ENCODE results near the gene APOBR. TPM values are rescaled to one million over a fixed set of nuclear protein-coding genes. Genes with fewer than 3 reads are reported as not detected.
"Not testable (repeated sequence)": the region's sequence is repeated elsewhere in the genome, so short reads cannot be mapped to it uniquely, and the experiment has no call there.

APOBR gene
- total RNA-seq, 1 experiment from 2014 or later = not detected

- Histone ChIP-seq H3K27me3 (no peaks in the 10 kb centered on the region), H3K36me3 (peaks cover 33% of the 10 kb centered on the region), H3K9me3 (no peaks in the 10 kb centered on the region), H3K4me3 (peak overlapping the region; percentile 66)
- DNase-seq = peak; percentile 44
Observed at GRCh38 chr16:28537964-28538732, 43.7 kb downstream of the APOBR start.

- H3K9me3 ChIP-seq = no peaks in the 10 kb centered on the region
- peak within 1 kb of the TSS; percentile 66 for H3K4me3 ChIP-seq
- peaks cover 33% of the 10 kb centered on the region for H3K36me3 ChIP-seq
- DNase-seq = peak; percentile 98
- no peaks in the 10 kb centered on the region for H3K27me3 ChIP-seq
Observed at GRCh38 chr16:28538733-28539596, 44.5 kb downstream of the APOBR start, which contains the start of gene NUPR1. NUPR1 (minus strand) TSS chr16:28538974; CDS start chr16:28538907, 67 bp downstream.

DNA sequence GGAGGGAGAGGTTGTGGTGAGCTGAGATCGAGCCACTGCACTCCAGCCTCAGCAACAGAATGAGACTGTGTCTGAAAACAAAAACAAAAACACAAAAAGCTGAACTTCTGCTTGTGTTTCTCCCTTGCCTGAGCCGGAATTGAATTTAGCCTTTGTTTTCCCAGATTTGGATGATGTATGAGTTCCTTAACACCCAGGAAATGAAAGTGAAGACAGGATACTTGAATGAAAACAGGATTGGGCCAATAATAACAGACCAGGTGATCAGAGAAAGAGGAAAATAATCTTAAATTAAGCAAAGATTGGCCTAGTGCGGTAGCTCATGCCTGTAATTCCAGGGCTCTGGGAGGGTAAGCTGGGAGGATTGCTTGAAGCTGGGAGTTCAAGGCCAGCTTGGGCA lies 45.9 kb downstream of the APOBR start:
- DNase-seq = no peak
- Histone ChIP-seq H3K9me3 (no peaks in the 10 kb centered on the region), H3K4me3 (no peak overlapping the region), H3K36me3 (peaks cover 25% of the 10 kb centered on the region), H3K27me3 (no peaks in the 10 kb centered on the region)

DNA sequence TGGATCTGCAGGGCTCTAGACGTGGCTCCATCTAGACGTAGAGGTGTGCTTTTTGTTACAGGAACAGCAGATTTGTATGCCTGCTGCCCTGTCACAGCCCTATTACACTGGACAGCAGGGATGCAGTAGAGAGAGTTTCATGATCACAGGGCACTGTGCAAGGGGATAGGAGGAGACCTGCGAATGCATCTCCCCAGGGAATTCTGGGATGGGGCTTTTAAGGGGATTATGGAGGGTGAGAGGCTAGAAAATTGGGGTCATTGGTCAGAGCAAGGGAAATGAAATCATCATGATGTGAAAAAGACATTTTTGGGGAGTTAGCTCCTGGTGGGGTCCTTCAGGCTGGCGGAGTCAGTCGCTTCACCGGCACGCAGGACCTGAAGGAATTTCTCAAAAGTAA lies 48.2 kb downstream of the APOBR start:
- Histone ChIP-seq H3K4me3 (no peak overlapping the region), H3K36me3 (peaks cover 4% of the 10 kb centered on the region), H3K9me3 (no peaks in the 10 kb centered on the region), H3K27me3 (no peaks in the 10 kb centered on the region)
- no peak for DNase-seq

- H3K27me3 ChIP-seq = no peaks in the 10 kb centered on the region
- H3K36me3 ChIP-seq = no peaks in the 10 kb centered on the region; the same call in 1 of the 2 replicates
- H3K9me3 ChIP-seq = no peaks in the 10 kb centered on the region
- no peak overlapping the region for H3K4me3 ChIP-seq
- no peak for DNase-seq
Observed at GRCh38 chr16:28543072-28543471, 48.6 kb downstream of the APOBR start.

GRCh38 chr16:28544998-28545397 lies 50.6 kb downstream of the APOBR start:
- H3K27me3 ChIP-seq = no peaks in the 10 kb centered on the region
- no peak overlapping the region for H3K4me3 ChIP-seq
- no peak for DNase-seq
- H3K9me3 ChIP-seq = no peaks in the 10 kb centered on the region
- H3K36me3 ChIP-seq = no peaks in the 10 kb centered on the region

- not testable (repeated sequence) for H3K36me3 ChIP-seq, DNase-seq, H3K27me3 ChIP-seq, H3K9me3 ChIP-seq, H3K4me3 ChIP-seq
Observed at GRCh38 chr16:28545964-28546363, 51.5 kb downstream of the APOBR start.

DNA sequence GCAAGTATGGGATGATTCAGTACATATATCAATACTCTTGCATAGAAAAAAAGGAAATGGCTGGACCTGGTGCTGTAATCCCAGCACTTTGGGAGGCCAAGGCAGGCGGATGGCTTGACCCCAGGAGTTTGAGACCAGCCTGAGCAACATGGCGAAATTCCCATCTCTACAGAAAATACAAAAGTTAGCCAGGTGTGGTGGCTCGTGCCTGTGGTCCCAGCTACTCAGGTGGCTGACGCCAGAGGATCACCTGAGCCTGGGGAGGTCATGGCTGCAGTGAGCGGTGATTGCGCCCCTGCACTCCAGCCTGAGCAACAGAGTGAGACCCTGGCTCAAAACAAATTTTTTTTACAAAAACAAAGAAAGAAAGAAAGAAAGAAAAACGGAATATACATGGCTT lies 52.2 kb downstream of the APOBR start:
- no peaks in the 10 kb centered on the region for H3K36me3 ChIP-seq
- H3K9me3 ChIP-seq = no peaks in the 10 kb centered on the region
- H3K4me3 ChIP-seq = no peak overlapping the region
- H3K27me3 ChIP-seq = no peaks in the 10 kb centered on the region
- DNase-seq = no peak

DNA sequence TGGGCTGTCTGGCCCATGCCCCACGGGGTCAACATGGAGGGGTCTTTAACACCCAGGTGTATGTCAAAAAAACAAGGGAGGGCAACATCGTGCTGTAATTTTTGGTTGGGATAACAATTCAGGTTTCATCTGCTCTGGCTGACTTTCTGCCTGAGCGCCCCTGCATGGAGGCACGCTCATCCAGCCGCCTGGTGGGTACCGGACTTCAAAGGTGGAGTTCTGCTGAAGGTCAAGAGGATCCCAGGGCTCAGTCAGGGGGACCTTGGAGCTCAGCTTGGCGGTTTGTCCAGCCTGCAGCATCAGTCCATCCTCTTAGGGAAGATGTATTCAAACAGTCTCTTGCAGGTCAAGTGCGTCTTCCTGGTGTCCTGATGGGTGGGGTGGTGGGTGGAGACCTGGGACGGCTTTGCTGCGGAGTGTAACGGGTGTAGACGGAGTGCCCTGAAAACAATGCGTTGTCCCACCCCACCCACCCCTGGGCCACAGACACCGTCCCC lies 53.9 kb downstream of the APOBR start:
- Histone ChIP-seq H3K27me3 (no peaks in the 10 kb centered on the region), H3K9me3 (no peaks in the 10 kb centered on the region), H3K4me3 (no peak overlapping the region), H3K36me3 (no peaks in the 10 kb centered on the region)
- DNase-seq = no peak

Other genes starting within 250 kb of the APOBR start
- not detected in 2 replicates for gene SBK1, start 202.1 kb upstream of the APOBR start, total RNA-seq (2014; rRNA removed; shearing (Covaris generic); ENCODE audit: low replicate concordance)
- gene NPIPB6, start 131.1 kb upstream of the APOBR start, total RNA-seq (2014; rRNA removed; shearing (Covaris generic); ENCODE audit: low replicate concordance) = not detected in 2 replicates
- 243 and 291 TPM in 2 replicates for gene EIF3CL, start 90.8 kb upstream of the APOBR start, total RNA-seq (2014; rRNA removed; shearing (Covaris generic); ENCODE audit: low replicate concordance)
- gene NPIPB7, start 22.3 kb upstream of the APOBR start, total RNA-seq (2014; rRNA removed; shearing (Covaris generic); ENCODE audit: low replicate concordance) = not detected in 2 replicates
- gene CLN3, start 2.6 kb upstream of the APOBR start, total RNA-seq (2014; rRNA removed; shearing (Covaris generic); ENCODE audit: low replicate concordance) = 11.9 and 27.5 TPM in 2 replicates
- gene IL27, start 12.2 kb downstream of the APOBR start, total RNA-seq (2014; rRNA removed; shearing (Covaris generic); ENCODE audit: low replicate concordance) = not detected in 2 replicates
- gene NUPR1, start 44.3 kb downstream of the APOBR start, total RNA-seq (2014; rRNA removed; shearing (Covaris generic); ENCODE audit: low replicate concordance) = 38.1 and 78.4 TPM in 2 replicates
- 4.6 and 4.7 TPM in 2 replicates for gene SGF29, start 59.3 kb downstream of the APOBR start, total RNA-seq (2014; rRNA removed; shearing (Covaris generic); ENCODE audit: low replicate concordance)
- not detected in 2 replicates for gene SULT1A2, start 102.4 kb downstream of the APOBR start, total RNA-seq (2014; rRNA removed; shearing (Covaris generic); ENCODE audit: low replicate concordance)
- gene SULT1A1, start 115.4 kb downstream of the APOBR start, total RNA-seq (2014; rRNA removed; shearing (Covaris generic); ENCODE audit: low replicate concordance) = 0.12 and 2.3 TPM in 2 replicates
- gene NPIPB8, start 143.4 kb downstream of the APOBR start, total RNA-seq (2014; rRNA removed; shearing (Covaris generic); ENCODE audit: low replicate concordance) = not detected in 2 replicates
- gene EIF3C, start 216.8 kb downstream of the APOBR start, total RNA-seq (2014; rRNA removed; shearing (Covaris generic); ENCODE audit: low replicate concordance) = 471 and 698 TPM in 2 replicates